Activated T-helper 1 cell treated with Interleukin-2 at 50 U/mL for 16 hours (primary cell): ENCODE data around the gene DLG5.

Experiments used
- DNase-seq: peaks from one replicate; pipeline ENCODE4 v3.0.0-alpha.2; 2020; ENCODE audit warnings: low read depth

The DLG5 gene

GRCh38 chr10:77818378-77818777, 108.2 kb downstream of the DLG5 start:
- DNase-seq: no peak

- no peak for DNase-seq
Observed at GRCh38 chr10:77817541-77817940, 109.0 kb downstream of the DLG5 start.

- DNase-seq: no peak
Observed at GRCh38 chr10:77816311-77816710, 110.2 kb downstream of the DLG5 start.

GRCh38 chr10:77812741-77813140, 113.8 kb downstream of the DLG5 start:
- no peak for DNase-seq

GRCh38 chr10:77811831-77812430, 114.6 kb downstream of the DLG5 start:
- no peak for DNase-seq

- no peak for DNase-seq
Observed at GRCh38 chr10:77810446-77811335, 115.9 kb downstream of the DLG5 start.

GRCh38 chr10:77809336-77809735, 117.2 kb downstream of the DLG5 start:
- no peak for DNase-seq

GRCh38 chr10:77807706-77808105, 118.8 kb downstream of the DLG5 start:
- no peak for DNase-seq

GRCh38 chr10:77806511-77807157, 119.9 kb downstream of the DLG5 start:
- no peak for DNase-seq

GRCh38 chr10:77805676-77806075, 120.9 kb downstream of the DLG5 start:
- DNase-seq: no peak

GRCh38 chr10:77804371-77804770, 122.2 kb downstream of the DLG5 start:
- no peak for DNase-seq

- peak; percentile 2 for DNase-seq
Observed at GRCh38 chr10:77801474-77802161, 124.9 kb downstream of the DLG5 start.

- DNase-seq: no peak
Observed at GRCh38 chr10:77800738-77801266, 125.8 kb downstream of the DLG5 start.

GRCh38 chr10:77800320-77800719, 126.2 kb downstream of the DLG5 start:
- DNase-seq: no peak

- DNase-seq: no peak
Observed at GRCh38 chr10:77799352-77799751, 127.2 kb downstream of the DLG5 start.

- DNase-seq: no peak
Observed at GRCh38 chr10:77798940-77799339, 127.6 kb downstream of the DLG5 start.

GRCh38 chr10:77796311-77796915, 130.1 kb downstream of the DLG5 start:
- no peak for DNase-seq

- no peak for DNase-seq
Observed at GRCh38 chr10:77795426-77796055, 131.0 kb downstream of the DLG5 start.

GRCh38 chr10:77794256-77795142, 132.1 kb downstream of the DLG5 start:
- no peak for DNase-seq

- no peak for DNase-seq
Observed at GRCh38 chr10:77793831-77794230, 132.7 kb downstream of the DLG5 start.
